Ovary (tissue), 9 donors: Measurements from ENCODE around the gene SOCS2. TPM values are rescaled to one million over a fixed set of nuclear protein-coding genes. Genes with fewer than 3 reads are reported as not detected.
"Not testable (repeated sequence)": the region's sequence is repeated elsewhere in the genome, so short reads cannot be mapped to it uniquely, and the experiment has no call there.

Source experiments
- DNase-seq, 5 donors: peaks; one replicate each; pipeline ENCODE4 v3.0.0-alpha.2; 2019 to 2020
- H3K27ac ChIP-seq, 2 donors: fragments of 200-600 bp; one replicate each; pipeline versions ENCODE4 v1.5.1 to v1.8.0; 2019 to 2022
- H3K27me3 ChIP-seq: fragments of 200-600 bp; one replicate; pipeline ENCODE4 v1.8.0; 2022
- H3K36me3 ChIP-seq: fragments of 200-600 bp; sonication (generic); one replicate; pipeline ENCODE4 v1.5.1; 2019
- H3K4me1 ChIP-seq: one replicate; pipeline ENCODE4 v1.8.1; 2013; ENCODE audit warnings: mild to moderate bottlenecking, moderate library complexity; ENCODE audit not compliant: insufficient read depth
- H3K4me3 ChIP-seq: fragments of 200-600 bp; sonication (generic); one replicate; pipeline ENCODE4 v1.5.1; 2017
- H3K9me3 ChIP-seq, 2 donors: fragments of 200-600 bp in 1 of 2; sonication (generic) in 1 of 2; one replicate each; pipeline versions ENCODE4 v1.5.1 to v1.8.1; 2013 to 2019; ENCODE audit warnings: mild to moderate bottlenecking in 1 of 2, moderate library complexity in 1 of 2
- CTCF ChIP-seq, 3 donors: fragments of 450-650 bp in 2 of 3; fragments of 200-600 bp in 1 of 3; IDR thresholded peaks; one replicate each; pipeline versions ENCODE4 v1.5.1 to v1.8.0; 2016 to 2022; ENCODE audit warnings: antibody characterized with exemption in 3 of 3, mild to moderate bottlenecking in 1 of 3
- EP300 ChIP-seq: sonication (generic); formaldehyde crosslinking; IDR thresholded peaks from one replicate; pipeline ENCODE4 v1.6.1; 2017; ENCODE audit warnings: antibody characterized with exemption
- POLR2A ChIP-seq: fragments of 450-650 bp; IDR thresholded peaks from one replicate; pipeline ENCODE4 v1.6.1; 2017; ENCODE audit warnings: antibody characterized with exemption, mild to moderate bottlenecking, moderate library complexity
- WGBS, 3 donors: extraction: QIAGEN DNeasy Blood & Tissue Kit in 1 of 3; methylation state at CpG; one replicate each; pipeline versions ENCODE4 v1.1.5 to v1.1.7; 2013 to 2017; 5-methylcytosine and 5-hydroxymethylcytosine counted together
- intact Hi-C, 4 donors: fragments of 100-400 bp; cut with DNase I; formaldehyde crosslinking; loops; one replicate each; pipeline versions ENCODE4 v1.11.0 to v1.15.1; 2022 to 2023
- polyA plus RNA-seq, 2 donors: library from polyadenylated mRNA; stranded (reverse); fragments of 200-250 nt in 1 of 2; fragments of 350-450 nt in 1 of 2; fragmentation: Illumina TruSeq in 1 of 2; extraction: RNeasy Lipid Tissue Mini Kit (QIAGEN cat#74804) in 1 of 2; gene quantifications; one replicate each; pipeline ENCODE4 v1.2.3, GENCODE V29; 2013 to 2014
- total RNA-seq, 7 donors: library from RNA; depleted of rRNA in 2 of 7; stranded (reverse); fragments of >200 nt in 2 of 7; fragmentation: NEBNext Ultra II Directional in 3 of 7; extraction: Animal tissue kit (Norgen Biotek cat#: 25700) in 3 of 7; gene quantifications; one replicate each; pipeline versions ENCODE4 v1.1.0 to v1.2.4, GENCODE V29; 2016 to 2023
- donor health status: DM: no; HTN: no; CAD: no; lungs with moderate emphysema.
- donor health status: DM: no; HTN: no; CAD: no.
- donor health status: Bipolar disorder and iron deficiency.
- donor health status: DM: yes; HTN: yes; CAD: no.
- donor health status: DM: no; HTN: no; CAD: no.
- donor health status: DM: yes; HTN: yes; CAD: no.

SOCS2 gene
- total and polyA plus RNA-seq, 9 donors = 10.0 to 67.9 (median 21.0) TPM

GRCh38 chr12:93547778-93548177 lies 24.7 kb upstream of the SOCS2 start:
- Histone ChIP-seq H3K4me1 (no peaks in the 10 kb centered on the region), H3K27me3 (no peaks in the 10 kb centered on the region), H3K4me3 (no peak overlapping the region), H3K36me3 (no peaks in the 10 kb centered on the region), H3K9me3 (no peaks in the 10 kb centered on the region), H3K27ac (no peak overlapping the region)
- TF ChIP-seq POLR2A = no peak
- no peak for TF ChIP-seq EP300
- TF ChIP-seq CTCF (IDR thresholded peaks at IDR 0.05) = no peak
- intact Hi-C loops = no loop called here
- WGBS, 3 donors = 82 to 93% (median 86%) methylated on average over 2 of the region's 2 CpGs
- no peak for DNase-seq

- WGBS, 3 donors = 85 to 90% (median 85%) methylated on average over 6 of the region's 6 CpGs
- Histone ChIP-seq H3K27me3 (no peaks in the 10 kb centered on the region), H3K36me3 (no peaks in the 10 kb centered on the region), H3K4me3 (no peak overlapping the region), H3K9me3 (no peaks in the 10 kb centered on the region), H3K4me1 (no peaks in the 10 kb centered on the region), H3K27ac (no peak overlapping the region)
- TF ChIP-seq EP300 (no peak), POLR2A (no peak), CTCF (IDR thresholded peaks at IDR 0.05) (no peak)
- DNase-seq = no peak
- intact Hi-C loops = no loop called here
Observed at GRCh38 chr12:93549174-93549573, 23.3 kb upstream of the SOCS2 start.

GRCh38 chr12:93550748-93551611 lies 21.5 kb upstream of the SOCS2 start:
- no peaks in the 10 kb centered on the region for H3K36me3 ChIP-seq
- no peaks in the 10 kb centered on the region for H3K9me3 ChIP-seq
- intact Hi-C loops = no loop called here
- DNase-seq = no peak
- TF ChIP-seq POLR2A = no peak
- no peak for TF ChIP-seq EP300
- TF ChIP-seq CTCF (IDR thresholded peaks at IDR 0.05) = no peak
- H3K27ac ChIP-seq = no peak overlapping the region
- no peaks in the 10 kb centered on the region for H3K4me1 ChIP-seq
- H3K4me3 ChIP-seq = no peak overlapping the region
- H3K27me3 ChIP-seq = no peaks in the 10 kb centered on the region
- WGBS, 3 donors = 59 to 67% (median 67%) methylated on average over 11 of the region's 11 CpGs

GRCh38 chr12:93552427-93552826 lies 20.0 kb upstream of the SOCS2 start:
- no peak for DNase-seq
- Histone ChIP-seq H3K27me3 (no peaks in the 10 kb centered on the region), H3K9me3 (no peaks in the 10 kb centered on the region), H3K36me3 (no peaks in the 10 kb centered on the region), H3K4me3 (no peak overlapping the region), H3K27ac (no peak overlapping the region), H3K4me1 (no peaks in the 10 kb centered on the region)
- 75 to 81% (median 79%) methylated on average over 4 of the region's 4 CpGs for WGBS, 3 donors
- intact Hi-C loops = no loop called here
- TF ChIP-seq CTCF (IDR thresholded peaks at IDR 0.05) (no peak), POLR2A (no peak), EP300 (no peak)

- H3K9me3 ChIP-seq, H3K4me1 ChIP-seq, H3K4me3 ChIP-seq, DNase-seq, H3K27ac ChIP-seq, H3K27me3 ChIP-seq, H3K36me3 ChIP-seq, intact Hi-C loops: not testable (repeated sequence)
Observed at GRCh38 chr12:93557879-93558278, 14.6 kb upstream of the SOCS2 start.

GRCh38 chr12:93558685-93559084 lies 13.8 kb upstream of the SOCS2 start:
- H3K36me3 ChIP-seq, intact Hi-C loops, H3K27ac ChIP-seq, H3K9me3 ChIP-seq, H3K27me3 ChIP-seq, H3K4me3 ChIP-seq, DNase-seq, H3K4me1 ChIP-seq: not testable (repeated sequence)
- 92 to 100% (median 93%) methylated on average over 1 of the region's 1 CpG for WGBS, 3 donors
